Esophagus squamous epithelium (tissue), 4 donors: ENCODE measurements around the gene MBOAT1.

Experiments
- CTCF ChIP-seq, 6 experiments: fragments of 450-650 bp in 4 of 6; fragments of 200-600 bp in 2 of 6; sonication (generic) in 2 of 6; IDR thresholded peaks; one replicate each; pipeline ENCODE4 v1.5.1; 2016 to 2019; ENCODE audit warnings: antibody characterized with exemption in 6 of 6, mild to moderate bottlenecking in 4 of 6, moderate library complexity in 4 of 6
- POLR2A ChIP-seq, 4 donors: fragments of 450-650 bp; IDR thresholded peaks; one replicate each; pipeline ENCODE4 v1.6.1; 2017; ENCODE audit warnings: antibody characterized with exemption in 4 of 4, mild to moderate bottlenecking in 4 of 4, moderate library complexity in 3 of 4

DNA sequence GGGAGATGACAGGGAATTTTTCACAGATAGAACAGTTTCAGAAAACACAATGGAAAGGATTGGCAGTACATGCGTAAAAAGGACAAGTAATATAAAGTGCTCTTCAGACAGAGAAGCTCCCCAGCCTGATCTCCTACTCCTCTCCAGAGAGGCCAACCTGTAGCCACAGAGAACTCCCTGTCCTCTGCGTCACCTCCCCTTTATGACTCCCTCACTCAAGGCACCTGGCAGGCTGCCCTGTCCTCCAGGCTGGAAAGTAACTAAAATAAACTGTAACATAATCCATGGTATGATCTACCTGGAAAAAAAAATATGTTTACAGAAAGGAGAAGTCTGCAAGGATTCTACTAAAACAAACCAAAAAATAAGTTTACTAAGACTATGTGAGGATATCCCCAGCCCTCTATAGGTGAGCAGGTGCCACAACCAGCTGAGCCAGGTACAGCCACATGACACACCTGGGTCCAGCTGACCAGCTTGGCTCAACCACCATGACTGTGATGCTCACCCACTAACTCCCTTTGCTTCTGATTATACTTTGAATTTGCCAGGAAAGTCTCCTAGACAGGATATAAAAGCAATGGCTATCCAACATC, 29.2 kb downstream of the MBOAT1 start:
- peak in 1 of 6 experiments; percentile 31 for TF ChIP-seq CTCF (IDR thresholded peaks at IDR 0.05)
- TF ChIP-seq POLR2A (IDR thresholded peaks at IDR 0.05) = no peak
